AG09309 (cell line): ENCODE measurements around the gene MVB12A.

Experiments used
- DNase-seq: peaks from one replicate; pipeline ENCODE4 v3.0.0-alpha.2; 2010; ENCODE audit warnings: low read depth
- H3K4me3 ChIP-seq: 2 replicates; pipeline ENCODE4 v1.5.1; 2011; ENCODE audit warnings: mild to moderate bottlenecking, low read depth, low read length, moderate library complexity; ENCODE audit not compliant: control insufficient read depth
- TF ChIP-seq, protein P1 (sequence below): IDR thresholded peaks from 2 replicates; pipeline ENCODE4 v1.5.1; 2011; ENCODE audit warnings: mild to moderate bottlenecking, low read depth, low read length, inconsistent platforms; ENCODE audit not compliant: insufficient read depth, control insufficient read depth; ENCODE audit errors: missing control alignments

Gene MVB12A

DNA sequence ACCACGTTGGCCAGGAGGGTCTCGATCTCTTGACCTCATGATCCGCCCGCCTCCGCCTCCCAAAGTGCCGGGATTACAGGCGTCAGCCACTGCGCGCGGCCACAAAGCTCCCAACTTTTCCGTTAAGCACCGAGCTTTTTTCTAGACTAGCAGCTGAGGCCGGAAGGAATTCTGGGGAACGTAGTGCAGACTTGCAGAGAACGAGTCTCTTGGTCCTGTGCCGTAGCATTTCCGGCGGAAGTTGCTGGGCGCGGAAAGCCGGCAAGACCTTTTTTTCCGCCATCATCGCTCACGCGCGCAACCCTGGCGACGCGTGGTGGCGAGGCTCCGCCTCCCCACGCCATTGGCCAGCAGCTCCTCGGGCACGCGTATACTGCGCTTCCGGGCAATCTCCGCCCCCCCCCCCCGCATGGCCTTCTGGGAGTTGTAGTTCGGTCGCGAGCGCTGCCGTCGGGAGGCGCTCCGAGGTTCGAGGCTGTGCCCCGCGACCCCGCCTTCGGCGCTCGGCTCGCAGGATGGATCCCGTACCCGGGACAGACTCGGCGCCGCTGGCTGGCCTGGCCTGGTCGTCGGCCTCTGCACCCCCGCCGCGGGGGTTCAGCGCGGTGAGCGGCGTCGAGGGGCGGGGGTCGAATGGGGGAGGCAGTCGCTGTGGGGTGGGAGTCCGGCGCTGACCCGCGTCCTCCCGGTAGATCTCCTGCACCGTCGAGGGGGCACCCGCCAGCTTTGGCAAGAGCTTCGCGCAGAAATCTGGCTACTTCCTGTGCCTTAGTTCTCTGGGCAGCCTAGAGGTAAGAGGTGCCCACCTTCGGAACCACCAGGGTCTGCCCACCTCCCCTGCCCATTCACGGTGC is at the start of gene MVB12A:
TSS of gene MVB12A (plus strand) at position 427 of the 854 bp plus-strand sequence. CDS start at position 516, 89 bp downstream.
- TF ChIP-seq, protein P1, sequence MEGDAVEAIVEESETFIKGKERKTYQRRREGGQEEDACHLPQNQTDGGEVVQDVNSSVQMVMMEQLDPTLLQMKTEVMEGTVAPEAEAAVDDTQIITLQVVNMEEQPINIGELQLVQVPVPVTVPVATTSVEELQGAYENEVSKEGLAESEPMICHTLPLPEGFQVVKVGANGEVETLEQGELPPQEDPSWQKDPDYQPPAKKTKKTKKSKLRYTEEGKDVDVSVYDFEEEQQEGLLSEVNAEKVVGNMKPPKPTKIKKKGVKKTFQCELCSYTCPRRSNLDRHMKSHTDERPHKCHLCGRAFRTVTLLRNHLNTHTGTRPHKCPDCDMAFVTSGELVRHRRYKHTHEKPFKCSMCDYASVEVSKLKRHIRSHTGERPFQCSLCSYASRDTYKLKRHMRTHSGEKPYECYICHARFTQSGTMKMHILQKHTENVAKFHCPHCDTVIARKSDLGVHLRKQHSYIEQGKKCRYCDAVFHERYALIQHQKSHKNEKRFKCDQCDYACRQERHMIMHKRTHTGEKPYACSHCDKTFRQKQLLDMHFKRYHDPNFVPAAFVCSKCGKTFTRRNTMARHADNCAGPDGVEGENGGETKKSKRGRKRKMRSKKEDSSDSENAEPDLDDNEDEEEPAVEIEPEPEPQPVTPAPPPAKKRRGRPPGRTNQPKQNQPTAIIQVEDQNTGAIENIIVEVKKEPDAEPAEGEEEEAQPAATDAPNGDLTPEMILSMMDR, result no peak
- peak; percentile 96 for DNase-seq
- peak within 1 kb of the TSS; percentile 55 for H3K4me3 ChIP-seq

- no peak within 1 kb of the TSS for H3K4me3 ChIP-seq
- TF ChIP-seq, protein P1, result no peak
- DNase-seq, result no peak
Measured at GRCh38 chr19:17376935-17377600, 42.8 kb upstream of the MVB12A start, which contains the start of gene PLVAP. PLVAP (minus strand) TSS chr19:17377342; CDS start chr19:17377288, 54 bp downstream.

DNA sequence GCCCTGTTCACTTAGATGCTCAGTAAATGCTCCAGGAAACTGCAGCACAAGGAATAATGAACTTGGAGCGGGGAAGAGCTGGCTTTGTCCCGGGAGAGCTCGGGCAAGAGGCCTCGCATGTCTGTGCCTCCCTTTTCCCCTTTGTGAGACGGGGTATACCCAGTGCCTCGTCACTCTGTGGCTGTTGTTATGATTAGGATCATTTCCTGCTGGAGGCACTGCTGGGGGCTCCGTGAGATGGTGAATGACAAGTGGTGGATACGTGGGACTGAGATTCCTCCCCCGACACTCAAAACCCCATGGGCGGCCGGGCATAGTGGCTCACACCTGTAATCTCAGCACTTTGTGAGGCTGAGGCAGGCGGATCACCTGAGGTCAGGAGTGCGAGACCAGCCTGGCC is 41.6 kb upstream of the MVB12A start:
- TF ChIP-seq, protein P1, result no peak
- no peak overlapping the region for H3K4me3 ChIP-seq
- no peak for DNase-seq

- no peak for DNase-seq
- TF ChIP-seq, protein P1, result no peak
- no peak overlapping the region for H3K4me3 ChIP-seq
Measured at GRCh38 chr19:17379221-17379631, 40.6 kb upstream of the MVB12A start.

GRCh38 chr19:17380426-17381138 is 39.3 kb upstream of the MVB12A start:
- TF ChIP-seq, protein P1, result no peak
- H3K4me3 ChIP-seq, result no peak overlapping the region
- no peak for DNase-seq

DNA sequence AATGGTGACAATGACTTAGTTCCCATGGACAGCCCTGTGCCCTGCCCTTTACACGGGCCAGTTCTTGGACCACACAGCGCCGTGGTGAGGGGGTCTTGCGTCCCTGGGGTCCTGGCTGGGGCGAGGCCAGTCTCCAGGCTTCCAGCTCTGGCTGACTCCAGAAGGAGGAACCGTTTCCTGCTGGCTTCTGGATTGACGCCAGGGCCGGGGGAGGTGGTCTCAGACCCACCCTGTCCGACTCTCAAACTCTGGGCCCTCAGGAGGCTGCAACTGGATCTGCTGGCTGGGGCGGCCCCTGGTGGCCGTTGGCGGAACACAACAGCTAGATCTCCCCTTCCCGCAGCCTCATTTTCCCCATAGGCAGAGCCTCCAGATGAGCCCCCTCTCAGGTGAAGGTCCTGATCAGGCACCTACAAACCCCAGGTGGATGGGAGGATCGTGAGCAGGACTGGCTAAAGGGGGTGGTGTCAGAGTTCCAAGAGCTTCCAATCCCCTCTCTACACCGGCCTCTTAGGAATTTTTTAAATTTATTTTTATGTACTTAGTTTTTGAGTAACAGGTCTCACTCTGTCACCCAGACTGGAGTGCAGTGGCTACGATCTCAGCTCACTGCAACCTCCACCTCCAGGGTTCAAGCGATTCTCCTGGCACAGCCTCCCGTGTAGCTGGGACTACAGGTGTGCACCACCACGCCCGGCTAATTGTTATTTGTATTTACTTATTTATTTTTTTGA is 33.8 kb upstream of the MVB12A start:
- no peak overlapping the region for H3K4me3 ChIP-seq
- no peak for DNase-seq
- TF ChIP-seq, protein P1, result peak; percentile 97
